Endothelial cell of hepatic sinusoid (primary cell): ENCODE data around the gene KCNT2.

Source experiments
- in situ Hi-C: cut with HindIII; loops from 2 replicates; pipeline ENCODE4 v1.10.0; 2017; ENCODE audit warnings: low sequenced_read_pairs

KCNT2 gene

DNA sequence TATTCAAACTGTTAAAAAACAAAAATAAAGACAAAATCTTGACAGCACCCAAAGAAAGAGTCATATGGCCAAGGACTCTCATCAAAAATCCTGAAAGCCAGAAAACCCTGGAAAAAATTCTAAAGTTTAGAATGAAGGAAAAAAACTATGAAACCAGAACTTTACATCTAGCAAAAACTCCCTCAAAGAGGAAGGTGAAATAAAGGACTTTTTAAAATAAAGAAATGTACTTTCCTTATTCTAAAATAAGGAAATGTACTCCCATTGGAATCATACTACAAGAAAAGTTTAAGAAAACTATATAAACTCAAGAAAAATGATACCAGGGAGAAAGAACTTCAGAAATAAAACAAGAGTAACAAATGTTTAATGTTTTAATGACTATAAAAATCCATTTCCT is 206.3 kb downstream of the KCNT2 start:
- in situ Hi-C loops, result no loop called here

DNA sequence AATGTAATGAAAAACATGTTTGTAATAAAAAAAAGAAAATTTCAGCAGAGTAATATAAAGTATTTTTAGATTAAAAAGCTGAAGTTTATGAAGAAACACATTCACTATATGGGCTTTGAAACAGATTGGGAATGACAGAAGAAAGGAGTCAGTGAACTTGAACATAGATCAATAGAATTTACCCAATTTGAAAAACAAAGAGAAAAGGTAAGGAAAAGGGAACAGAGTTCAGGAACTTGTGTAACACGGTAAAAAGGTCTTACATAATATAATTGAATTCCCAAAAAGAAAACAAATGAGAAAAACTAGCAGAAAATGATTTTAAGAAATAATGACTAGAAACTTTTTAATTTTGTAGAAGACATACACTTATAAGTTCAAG is 206.8 kb downstream of the KCNT2 start:
- in situ Hi-C loops, result no loop called here

DNA sequence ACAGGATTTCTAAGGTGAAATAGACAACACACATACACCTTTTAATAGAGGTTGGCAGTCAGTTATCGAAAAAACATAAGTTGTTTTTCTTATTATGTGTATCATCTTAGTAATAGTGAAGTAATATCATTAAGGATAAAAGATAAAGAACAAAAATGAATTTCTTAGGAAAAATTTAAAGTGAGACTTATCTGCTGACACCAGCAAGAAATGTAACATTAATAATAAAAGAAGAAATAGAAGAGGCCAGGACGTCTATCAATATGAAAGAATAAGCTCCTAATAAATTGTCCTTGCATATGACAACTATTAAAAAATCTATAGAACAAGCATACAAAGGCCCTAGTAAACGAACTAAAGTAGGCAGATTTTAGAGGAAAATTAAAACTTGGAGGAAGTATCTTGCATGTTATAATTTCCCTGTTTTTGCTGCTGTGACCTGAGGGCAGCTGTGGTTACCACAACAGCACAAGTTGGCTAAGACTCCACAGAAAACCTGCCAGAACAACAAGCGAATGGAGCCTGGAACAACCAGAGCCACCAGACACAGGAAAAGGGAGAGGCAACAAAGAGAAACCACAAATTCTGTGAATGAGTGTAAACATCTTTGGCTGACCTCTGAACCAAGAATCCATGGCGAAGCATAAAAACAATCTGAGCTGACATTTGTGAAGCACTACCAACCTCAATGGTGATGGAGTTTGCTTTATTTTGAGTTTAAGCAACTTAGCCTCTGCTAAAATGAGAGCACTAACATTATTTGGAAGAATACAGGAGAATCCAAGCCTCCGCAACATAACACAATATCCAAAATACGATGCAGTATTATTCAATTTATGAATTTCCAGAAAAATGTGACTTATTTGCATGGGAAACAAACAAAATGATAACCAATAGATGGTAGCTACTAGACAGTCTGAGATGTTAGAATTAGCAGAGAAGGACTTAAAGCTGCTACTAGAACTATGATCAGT is 207.5 kb downstream of the KCNT2 start:
- in situ Hi-C loops, result no loop called here

DNA sequence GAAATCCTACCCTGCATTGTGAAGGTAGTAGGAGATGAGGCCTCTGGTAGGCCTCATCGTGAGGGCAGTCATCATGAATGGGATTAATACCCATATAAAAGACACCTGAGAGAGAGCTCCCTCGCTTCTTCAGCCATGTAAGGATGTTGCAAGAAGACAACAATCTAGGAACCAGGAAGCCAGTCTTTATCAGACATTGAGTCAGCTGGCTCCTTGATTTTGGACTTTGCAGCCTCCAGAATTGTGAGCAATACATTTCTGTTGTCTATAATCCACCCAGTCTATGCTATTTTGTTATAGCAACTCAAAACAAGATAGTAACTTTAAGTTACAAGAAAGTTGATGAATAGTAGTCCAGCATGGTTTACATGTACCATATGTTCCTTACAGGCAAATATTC is 208.5 kb downstream of the KCNT2 start:
- in situ Hi-C loops, result no loop called here

DNA sequence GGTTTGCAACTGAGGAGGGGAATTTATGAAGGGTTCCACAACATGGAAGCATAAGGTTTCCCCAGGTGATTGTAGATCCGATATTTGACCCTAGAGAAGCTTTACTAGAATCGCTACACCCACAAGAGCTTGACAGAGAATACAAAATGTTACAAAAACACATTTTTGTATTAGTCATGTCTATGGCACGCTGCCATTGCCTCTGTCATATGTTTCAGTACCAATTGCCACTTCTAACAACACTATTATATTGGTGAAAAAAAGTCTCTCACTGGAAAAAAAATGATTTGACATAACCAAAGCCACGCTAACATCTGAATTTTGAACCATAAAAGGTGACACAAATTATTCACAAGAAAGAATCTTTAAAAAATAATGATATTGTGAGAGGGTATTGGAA is 214.5 kb downstream of the KCNT2 start:
- in situ Hi-C loops, result no loop called here

DNA sequence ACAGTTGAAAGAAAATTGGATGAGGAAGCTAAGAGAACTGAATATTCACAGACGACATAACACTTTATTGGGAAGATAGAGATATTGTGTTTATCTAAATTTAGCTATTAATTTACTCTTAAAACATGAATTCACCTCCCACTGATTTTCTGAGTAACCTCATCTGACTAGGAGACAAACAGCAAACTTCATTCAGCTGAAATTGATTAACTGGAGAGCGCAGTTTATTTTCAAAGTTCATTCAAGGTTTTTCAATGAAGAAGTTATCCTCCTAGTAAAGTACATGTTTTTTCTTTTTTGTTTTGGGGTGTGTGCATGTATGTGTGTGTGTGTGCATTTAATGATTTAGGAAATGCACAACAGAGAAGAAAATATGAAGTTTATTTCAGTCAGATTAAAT is 215.0 kb downstream of the KCNT2 start:
- in situ Hi-C loops, result no loop called here

DNA sequence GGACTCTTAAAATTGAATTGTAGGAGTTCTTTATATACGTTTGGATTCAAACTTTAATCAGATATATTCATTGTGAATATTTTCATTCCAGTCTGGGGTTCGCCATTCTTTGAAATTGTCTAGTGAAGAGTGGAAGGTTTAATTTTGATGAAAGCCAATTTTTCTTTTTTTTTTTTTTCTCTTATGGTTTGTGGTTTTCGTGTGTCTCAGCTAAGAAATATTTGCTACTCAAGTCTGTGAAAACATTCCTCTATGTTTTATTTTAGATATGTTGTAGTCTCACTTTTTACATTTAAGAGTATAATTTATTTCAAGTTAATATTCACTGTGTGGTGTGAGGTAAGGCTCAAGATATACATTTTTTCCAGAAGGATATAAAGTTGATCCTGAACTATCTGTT is 220.5 kb downstream of the KCNT2 start:
- in situ Hi-C loops, result no loop called here

DNA sequence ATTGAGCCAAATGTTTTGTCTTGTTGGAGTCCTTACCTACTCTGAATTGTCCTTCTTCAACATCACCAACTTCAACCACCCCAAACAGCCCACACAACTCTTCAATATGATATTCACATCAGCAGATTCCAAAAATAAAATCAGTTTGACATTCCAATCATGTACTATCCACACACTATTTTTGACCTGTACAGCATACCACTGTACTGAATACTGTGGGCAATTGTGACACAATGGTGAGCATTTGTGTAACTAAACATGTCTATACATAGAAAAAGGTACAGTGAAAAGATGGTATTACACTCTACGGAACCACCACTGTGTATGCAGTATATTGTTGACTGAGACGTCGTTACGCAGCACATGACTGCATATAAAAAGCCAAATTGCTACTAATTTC is 223.1 kb downstream of the KCNT2 start:
- in situ Hi-C loops, result no loop called here

DNA sequence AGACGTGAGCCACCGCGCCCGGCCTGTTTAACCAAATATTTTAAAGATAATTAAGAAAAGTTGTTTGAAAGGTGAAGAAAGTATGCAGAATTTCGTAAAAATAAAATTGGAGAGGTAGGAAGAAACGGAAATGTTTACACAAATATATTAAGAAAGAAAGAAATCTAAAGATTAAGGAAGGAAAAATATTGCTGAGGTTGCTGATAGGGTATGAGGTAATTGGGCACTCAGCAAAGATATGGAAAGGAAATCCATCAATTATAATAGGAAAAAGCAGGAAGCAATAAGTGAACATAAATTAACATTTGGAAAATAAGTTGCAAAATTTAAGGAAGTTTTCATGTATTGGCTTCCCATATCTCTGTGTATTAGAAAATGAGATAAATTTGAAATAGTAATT is 225.9 kb downstream of the KCNT2 start:
- in situ Hi-C loops, result no loop called here

DNA sequence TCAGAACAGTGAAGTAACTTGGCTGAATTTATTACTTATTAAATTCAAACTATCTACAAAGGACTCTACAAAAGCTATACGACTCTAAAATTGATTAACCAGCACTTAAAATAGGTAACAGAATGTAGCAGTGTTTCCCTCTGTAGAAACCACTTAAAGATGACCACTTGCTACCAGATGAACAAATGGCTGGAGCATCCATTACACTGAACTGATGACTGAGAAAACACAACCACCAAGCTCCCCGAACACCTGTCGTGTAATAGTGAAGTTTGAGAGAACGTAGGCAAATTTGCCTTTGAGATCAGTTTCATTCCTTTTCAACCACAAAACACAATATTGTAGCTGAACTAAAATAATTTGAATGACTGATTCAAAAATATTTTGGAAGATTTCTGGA is 226.7 kb downstream of the KCNT2 start:
- in situ Hi-C loops, result no loop called here

DNA sequence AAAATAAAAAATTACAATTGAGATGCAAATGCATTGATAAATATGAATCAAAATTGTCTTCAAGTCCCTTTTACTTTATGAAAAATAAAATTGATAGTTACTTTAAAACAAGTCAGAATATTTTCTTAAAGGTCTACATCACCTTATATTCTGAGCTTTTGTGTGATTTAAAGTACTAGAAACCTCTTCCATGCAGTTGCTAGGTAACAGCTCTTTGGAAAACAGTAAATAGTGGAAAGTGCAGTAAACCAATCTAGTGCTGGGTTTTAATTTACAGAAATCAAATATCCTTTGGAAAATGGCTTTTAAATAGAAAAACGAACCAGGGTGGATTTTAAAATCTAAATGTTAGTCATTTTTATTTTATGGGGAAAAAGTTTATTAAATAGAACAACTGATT is 227.9 kb downstream of the KCNT2 start:
- in situ Hi-C loops, result no loop called here

DNA sequence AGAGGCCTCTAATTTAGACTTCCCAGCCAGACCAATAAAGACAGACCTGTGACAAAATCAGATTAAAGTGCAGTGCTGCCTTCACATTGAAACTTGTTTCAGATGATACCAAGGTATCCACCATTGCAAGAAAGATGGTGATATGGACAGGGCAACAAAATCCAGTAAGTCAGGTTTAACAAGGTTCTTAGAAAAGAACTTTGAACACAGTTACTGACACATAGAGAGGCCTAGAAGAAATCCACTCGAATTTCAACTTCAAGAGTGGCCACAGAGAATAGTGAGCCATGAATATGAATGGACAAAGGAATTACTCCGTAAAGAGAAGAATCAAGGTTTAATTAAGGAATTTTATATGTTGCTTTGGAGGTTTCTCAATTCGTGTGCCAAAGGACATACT is 230.4 kb downstream of the KCNT2 start:
- in situ Hi-C loops, result no loop called here

DNA sequence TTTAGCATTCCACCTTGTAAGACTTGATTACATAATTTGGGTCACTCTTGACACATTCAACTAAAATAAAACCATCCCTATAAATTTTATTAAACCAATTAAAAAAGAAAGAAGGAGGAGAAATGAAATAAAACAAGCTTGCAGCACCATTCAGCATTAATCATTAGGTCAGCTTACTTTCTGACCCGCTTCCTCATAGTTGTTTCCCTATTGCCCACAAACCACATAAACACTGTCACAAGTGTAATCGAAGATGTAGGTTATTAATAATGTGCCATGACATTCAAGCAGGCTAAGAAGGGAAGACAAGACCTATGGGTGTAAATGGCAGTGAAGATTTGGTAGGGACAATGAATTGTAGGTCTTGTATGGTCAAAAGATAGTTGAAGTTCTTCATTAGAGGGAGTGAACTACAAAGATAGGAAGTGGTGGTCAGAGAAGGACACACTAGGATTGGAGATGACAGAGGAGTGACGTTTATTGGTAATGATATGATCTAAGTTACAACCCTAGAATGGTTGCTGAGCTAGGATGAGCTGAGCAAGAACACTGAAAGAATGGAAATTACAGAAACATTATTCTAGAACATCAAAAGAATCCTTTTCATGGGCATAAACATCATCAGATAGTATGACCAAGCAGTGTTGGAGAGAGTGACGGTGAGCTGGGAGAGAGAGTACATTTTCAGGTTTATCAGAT is 231.5 kb downstream of the KCNT2 start:
- in situ Hi-C loops, result no loop called here

DNA sequence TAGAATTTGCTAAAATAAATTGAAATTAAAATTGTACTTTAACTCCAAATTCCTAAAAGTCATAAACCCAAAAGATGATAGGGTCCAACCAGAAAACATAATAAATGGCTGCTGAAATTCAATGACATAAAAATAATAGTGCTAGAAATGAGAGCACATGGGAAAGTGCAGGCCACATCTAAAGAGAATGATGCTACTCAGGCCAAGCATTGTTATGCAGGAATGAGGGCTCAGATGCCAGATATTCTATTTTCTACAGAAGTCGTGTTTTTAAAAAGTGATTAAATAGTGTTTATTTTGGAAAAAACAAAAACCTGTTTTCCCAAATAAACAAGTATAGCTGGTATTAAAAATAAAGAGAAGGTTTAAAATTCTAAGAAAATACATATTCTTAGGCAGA is 234.4 kb downstream of the KCNT2 start:
- in situ Hi-C loops, result no loop called here

DNA sequence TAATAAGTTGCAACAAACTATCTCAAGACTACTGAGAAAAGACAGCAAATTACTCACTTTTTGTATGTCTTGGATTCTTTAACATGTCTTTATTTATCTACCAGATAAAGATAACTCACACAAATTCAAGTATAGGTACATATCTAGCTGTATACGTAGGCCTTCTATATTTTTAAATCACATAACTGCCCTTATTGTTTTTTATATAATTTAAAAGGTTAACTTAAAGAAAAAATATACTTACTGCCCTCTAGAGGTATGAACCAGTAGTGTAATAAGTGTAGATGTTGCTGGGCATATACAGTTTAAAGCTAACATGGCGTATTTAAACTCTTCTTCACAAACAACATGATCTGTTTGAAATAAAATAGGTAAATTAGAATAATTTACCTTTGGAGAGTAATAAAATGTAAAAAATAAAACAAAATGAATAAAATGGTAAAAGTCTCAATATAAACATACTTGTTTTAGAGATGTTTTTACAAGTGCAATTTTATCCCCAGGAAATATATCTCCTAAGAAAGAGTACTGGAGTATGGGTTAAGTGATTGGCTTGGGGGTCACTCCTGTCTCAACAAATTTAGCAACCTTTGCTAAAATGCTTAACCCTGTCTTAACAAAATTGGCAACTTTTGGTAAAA is 235.2 kb downstream of the KCNT2 start:
- in situ Hi-C loops, result no loop called here

DNA sequence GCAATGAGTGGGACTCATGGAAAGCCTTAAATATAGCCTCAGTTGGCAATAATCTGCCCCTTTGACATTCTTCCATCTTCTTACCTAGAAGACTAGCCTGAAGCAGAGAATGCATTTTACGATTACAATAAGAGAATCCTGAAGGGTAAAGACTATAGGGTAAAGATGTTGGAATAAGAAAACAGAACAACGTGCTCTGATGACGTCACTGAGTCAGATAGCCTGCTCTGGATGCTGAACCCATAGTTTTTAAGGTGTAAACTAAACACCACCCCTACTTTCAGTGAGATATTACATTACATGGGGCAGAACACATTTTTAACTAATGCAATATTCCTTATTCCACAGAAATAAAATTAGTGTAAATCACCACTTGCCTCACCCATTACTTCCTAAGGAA is 240.4 kb downstream of the KCNT2 start:
- in situ Hi-C loops, result no loop called here

DNA sequence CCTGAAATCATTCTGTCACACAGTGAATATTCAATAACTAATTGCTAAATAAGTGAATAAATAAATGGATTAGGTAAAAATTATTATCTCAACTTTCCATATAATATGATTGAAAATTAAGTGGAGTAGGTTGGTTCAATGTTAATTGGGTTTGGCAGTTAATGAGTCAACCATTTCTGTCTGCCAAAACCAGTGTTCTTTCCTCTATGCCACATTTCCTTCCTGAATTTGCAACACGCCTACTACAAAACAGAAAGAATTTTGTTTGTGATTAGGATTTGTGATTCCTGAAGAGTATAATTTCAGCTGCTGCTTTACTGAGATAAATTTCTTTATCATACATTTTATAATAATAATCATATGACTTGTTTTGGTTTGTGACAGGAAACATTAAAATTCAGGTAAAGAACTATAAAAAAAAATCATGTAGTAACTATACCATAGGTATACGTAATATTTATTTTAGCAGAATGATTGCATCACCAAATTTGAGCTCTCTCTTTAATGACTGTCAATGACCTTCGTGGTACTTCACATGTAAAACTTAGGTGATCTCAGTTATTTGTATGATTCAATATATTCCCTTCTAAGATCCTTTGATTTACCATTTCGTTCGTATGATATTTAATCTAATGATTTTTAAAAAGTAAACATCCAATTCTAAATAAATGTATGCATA is 241.3 kb downstream of the KCNT2 start:
- in situ Hi-C loops, result no loop called here

DNA sequence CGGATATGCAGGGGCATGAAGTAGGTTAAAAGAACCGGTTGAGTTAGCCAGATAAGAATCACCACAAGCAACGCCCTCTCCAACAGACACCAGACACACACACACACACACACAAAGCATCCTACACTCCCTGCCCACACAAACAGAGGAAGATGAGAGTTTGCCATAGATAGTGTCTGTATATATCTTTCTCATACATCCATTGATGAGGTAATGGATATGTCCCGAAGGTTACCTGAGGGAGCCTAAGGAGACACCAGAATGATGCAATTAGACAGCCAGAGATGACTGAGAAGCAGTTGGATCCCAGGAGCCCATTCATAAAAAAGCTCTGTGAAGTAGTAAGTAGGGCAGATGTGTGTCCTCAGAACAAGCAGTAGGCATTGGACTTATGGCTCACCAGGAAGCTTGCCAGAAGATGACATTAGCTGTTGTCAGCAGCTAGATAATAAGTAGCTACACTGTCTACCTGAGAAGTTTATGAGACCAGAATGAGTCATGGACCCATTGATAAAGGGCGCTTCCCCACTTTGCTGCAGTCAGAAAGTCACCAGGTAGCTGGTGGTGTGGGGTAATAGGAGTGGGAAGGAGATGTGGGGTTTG is 247.0 kb downstream of the KCNT2 start:
- in situ Hi-C loops, result no loop called here

DNA sequence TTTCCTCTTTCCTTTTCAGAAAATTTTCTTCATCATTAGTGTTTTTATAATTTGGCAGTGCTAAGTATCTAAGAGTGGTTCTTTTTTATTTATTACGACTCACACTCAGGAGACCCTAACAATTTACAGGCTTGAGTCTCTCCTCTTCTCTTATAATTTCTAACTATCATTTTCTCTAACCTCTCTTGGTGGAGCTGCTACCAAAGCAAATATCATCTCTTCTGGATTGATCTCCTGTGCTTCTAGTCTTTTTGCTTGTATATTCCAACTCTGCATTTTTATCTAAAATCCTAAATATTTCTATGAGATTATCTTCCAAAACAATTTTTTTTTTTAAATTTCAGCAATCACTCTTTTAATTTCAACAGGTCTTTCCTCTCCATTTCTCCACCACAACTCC is 250.3 kb downstream of the KCNT2 start:
- in situ Hi-C loops, result no loop called here

DNA sequence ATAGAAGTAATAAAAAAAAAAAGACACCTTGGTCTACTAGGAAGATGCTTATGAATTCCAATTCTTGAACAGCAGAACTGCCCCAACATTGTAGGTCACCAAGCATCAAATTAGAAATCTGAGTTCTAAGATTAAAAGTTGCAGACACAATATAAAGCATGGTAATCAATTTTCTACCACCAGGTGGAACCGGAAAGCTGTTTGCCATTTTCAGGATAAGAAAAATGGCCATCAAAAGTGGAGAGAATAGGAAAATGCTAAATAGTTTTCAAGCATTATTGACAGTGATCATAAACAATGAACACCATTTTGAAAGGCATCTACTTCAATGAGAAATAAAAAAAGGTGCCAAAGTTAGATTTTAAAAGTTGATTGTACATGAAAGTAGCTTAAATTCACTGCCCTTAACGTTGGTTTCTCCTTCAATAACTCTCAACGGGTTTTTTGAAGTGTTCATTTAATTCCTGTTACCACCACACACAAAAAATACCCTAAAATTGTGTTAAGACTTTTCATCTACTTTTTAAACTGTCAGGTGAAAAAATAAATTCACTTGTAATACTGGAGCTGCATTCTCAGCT is 252.9 kb downstream of the KCNT2 start:
- in situ Hi-C loops, result no loop called here

DNA sequence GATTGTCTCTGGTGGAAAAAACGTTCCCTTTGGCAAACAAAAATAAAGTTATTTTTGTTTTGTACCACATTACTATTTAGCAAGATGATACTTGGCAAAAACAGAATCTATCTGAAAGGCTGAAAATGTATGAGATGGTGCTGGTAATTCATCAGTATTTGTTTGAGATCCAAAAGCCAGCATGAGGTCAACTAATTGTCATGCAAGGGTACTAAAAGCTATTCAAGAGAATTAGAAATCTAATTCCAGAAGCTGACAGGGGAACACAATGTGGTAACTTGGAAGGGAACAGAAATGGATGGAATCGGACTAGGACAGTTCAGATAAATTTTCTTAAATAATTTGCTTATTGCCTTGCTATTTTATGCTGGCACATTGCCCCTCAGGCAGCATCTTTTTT is 263.8 kb downstream of the KCNT2 start:
- in situ Hi-C loops, result no loop called here
